ELF-1 (cell line): ENCODE results near the gene SOCS7.

Experiments used
- DNase-seq: peaks from one replicate; pipeline ENCODE4 v3.0.0-alpha.2; 2016; ENCODE audit warnings: low read depth, low spot score

SOCS7 gene

GRCh38 chr17:38363016-38363415, 11.4 kb downstream of the SOCS7 start:
- DNase-seq: no peak

- no peak for DNase-seq
Measured at GRCh38 chr17:38364741-38365140, 13.1 kb downstream of the SOCS7 start.

DNA sequence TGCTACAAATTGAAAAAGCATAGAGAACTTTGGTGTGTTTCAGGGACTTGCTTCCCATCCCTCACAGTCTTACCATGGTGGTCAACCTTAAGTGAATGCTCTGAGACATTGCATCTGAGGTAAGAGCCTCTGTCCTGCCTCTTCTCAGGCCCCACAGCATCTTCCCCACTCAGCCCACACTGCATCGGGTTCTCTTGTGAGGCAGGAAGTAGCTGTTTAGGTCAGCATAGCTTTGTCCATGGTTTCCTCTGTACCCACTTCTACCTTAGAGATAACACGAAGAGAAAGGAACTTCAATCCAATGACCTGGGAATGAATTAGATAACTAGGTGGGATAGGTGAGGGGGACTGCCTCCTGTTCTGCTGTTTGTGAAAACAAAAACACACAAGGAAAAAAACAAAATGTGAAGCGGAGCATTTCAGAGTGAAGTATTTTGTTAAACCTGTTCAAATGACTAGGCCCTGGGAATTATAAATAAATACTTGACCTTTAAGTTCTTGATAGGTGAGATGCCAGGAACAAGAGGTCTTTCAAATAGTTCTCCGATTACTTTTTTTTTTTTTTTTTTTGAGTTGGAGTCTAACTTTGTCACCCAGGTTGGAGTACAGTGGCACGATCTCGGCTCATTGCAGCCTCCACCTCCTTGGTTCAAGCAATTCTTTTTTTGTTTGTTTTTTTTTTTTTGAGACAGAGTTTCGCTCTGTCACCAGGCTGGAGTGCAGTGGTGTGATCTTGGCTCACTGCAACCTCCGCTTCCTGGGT, 17.7 kb downstream of the SOCS7 start:
- DNase-seq: no peak

GRCh38 chr17:38379448-38379847, 27.8 kb downstream of the SOCS7 start:
- DNase-seq: peak; percentile 18

DNA sequence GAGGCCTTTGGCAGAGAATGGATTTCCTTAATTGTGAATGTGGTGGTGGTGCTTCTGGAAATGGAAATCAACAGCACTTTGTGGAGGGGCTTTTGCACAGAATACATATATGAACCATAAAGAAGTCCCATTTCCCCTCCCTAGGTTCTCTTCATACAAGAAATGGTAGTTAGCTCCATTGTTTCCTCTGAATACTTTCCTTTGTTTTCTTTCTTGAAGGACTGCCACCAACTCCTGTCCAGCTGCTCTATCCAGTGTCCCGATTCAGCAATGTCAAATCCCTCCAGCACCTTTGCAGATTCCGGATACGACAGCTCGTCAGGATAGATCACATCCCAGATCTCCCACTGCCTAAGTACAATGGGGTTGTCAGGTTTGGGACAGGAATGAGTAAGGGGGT, 43.4 kb downstream of the SOCS7 start:
- DNase-seq: no peak

- no peak for DNase-seq
Measured at GRCh38 chr17:38397227-38397626, 45.6 kb downstream of the SOCS7 start.

DNA sequence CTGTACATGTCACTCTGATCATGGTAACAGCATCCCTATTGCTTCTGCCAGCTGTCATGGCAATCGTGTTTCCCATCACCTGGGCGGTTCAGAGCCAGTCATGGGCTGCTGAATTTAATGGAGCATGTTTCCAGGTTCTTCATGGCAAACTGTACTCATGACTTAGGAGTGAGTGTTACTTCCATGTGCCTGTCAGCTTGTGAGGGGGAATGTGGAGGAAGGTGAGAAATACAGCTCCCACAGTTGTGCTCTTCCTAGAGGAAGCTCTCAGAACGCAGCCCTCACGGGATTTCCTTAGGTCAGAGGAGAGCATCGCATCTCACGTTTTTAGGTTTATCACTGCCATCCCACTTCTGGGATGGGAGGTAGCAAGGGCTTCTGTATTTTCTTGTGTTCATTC, 48.6 kb downstream of the SOCS7 start:
- no peak for DNase-seq

DNA sequence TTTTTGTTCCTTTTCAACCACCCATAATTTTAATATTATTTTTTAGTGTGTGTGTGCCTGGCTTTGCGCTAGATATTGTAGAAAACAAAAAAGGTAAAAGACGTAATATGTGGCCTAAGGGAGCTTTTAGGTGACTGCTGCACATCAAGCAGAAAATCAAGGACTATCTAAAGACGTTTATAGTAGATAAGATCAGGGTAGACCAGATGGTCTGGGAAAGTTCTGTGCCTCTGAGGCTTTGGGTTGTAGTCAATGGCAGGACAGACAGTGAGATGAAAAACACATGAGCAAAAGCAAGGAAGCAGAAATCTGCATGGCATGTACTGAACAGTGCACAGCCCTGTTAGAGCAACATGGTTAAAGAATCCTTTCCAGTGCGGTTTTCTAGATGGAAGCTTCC, 49.8 kb downstream of the SOCS7 start:
- no peak for DNase-seq

- DNase-seq: no peak
Measured at GRCh38 chr17:38402897-38403296, 51.3 kb downstream of the SOCS7 start.

DNA sequence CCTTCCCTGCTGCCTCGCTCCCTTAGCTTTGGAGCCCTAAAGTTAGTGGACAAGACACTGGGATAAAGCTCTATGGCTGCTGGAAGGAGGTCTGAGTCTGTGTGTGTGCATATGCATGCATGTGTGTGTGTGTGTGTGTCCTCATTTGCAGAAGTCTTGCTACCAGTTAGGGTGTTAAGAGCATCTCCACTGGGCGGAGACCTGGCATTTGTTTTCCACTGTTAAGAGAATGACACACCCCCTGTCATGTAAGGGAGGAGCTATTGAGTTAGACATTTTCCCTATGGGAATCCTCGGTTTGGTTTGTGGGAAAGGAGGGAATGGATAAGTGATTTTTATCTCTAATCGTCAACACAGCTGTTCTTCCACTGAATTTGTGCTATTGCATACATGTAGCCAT, 51.8 kb downstream of the SOCS7 start:
- no peak for DNase-seq

- DNase-seq: no peak
Measured at GRCh38 chr17:38404174-38404943, 52.7 kb downstream of the SOCS7 start.

DNA sequence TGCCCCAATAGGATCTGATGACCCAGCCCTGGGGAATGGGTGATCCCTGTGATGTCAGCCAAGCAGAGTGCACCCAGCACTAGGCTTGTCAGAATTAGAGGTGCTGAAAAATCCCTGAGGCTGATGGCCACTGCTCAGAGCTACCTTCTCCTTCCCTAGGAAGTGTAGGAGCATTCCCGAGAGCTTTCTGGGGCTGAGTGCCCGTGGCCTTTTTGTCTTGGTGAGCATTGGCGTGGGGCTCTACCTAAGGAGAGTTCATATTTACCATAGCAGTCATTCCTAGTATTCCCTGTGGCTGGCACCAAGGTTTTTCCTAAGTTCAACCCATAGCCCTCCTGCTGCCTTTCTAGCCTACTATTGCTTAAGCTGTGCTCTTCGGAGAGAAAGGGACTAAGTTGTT, 54.0 kb downstream of the SOCS7 start:
- no peak for DNase-seq

GRCh38 chr17:38410201-38410600, 58.6 kb downstream of the SOCS7 start:
- no peak for DNase-seq

DNA sequence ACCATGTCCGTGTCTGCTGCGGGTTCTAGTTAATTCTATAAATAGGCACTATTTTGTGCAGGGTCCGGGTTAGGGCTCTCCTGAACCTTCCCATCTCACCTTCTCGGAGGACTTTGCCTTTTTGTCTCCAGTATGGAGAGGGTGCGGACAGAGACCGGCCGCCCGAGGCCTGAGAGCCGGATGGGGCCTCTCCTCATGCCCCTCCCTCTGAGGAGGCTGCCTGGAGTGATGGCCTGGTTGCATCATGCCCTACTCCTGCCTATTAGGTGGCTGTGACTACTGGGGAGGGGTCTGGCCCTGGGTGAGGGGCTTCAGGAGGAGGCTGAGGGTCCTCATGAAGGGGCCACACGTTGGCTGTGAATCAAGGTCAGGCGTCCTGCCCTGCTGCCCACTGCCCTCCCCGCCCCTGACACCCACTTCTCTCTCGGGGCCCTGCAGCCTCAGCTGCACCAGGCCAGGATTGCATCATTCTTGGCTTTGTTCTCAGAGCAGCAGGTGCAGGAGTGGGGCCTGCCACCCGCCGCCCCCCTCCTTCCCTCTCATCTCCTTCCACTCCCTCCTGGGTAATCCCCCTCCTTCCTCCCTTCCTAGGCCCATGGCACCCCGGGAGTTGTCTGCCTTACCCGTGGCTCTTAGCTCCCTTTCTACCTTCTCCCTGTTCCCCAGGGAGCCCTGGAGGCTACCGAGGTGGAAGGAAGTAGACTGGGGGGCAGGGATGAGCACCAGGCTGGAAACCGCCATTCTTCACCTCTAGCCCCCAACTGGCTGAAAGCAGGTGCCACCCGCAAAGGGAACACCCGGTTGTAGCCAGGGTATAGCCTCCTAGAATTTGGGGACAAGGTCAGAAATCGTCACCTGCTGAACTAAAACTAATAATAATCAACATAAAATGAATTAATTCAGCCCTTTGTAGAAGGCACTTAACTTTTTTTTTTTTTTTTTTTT, 63.9 kb downstream of the SOCS7 start:
- peak; percentile 80 for DNase-seq

DNA sequence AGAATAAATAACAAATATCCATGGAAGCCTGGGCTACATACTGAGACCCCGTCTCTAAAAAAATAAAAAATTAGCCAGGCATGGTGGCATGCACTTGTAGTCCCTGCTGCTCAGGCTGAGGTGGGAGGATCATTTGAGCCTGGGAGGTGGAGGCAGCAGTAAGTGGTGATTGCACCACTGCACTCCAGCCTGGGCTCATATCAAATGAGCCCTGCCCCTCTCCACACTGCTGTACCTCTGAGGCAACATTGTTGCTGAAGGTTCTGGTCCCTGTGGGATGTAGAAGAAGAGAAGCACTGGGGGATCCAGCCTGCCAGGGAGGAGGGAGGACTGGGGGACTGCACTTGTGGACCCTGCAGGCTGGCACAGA, 65.2 kb downstream of the SOCS7 start:
- DNase-seq: no peak

- DNase-seq: no peak
Measured at GRCh38 chr17:38417210-38417951, 65.7 kb downstream of the SOCS7 start.

DNA sequence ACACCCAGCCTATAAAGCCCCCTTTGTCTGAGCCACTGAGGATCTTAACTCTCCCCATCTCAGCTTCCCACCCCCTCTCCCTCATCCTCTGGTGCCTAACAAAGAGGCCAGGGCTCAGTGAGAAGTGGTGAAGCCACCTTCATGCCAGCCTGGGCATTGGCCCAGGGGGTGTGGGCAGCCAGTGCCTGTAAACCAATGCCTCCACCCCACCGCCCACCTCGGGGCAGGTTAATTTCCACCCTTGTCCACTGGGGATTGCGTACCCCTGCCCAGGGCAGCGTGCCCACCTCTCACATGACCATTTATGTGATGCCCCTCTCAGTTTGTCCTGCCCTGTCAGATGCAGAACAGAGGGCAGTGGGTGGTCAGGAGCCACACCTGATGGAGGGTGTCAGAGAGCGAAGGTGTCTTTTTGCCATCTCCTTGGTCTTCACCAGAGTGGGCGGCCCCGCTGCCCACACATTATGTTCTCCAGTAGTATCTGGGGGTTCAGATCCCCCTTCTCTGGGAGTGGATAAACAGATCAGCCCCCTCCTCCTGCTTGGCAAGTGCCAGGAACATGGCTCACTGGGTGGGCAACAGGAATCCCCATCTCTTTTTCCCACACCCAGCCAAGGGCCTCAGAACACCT, 66.5 kb downstream of the SOCS7 start:
- DNase-seq: no peak

GRCh38 chr17:38418693-38419507, 67.3 kb downstream of the SOCS7 start:
- DNase-seq: peak; percentile 45

DNA sequence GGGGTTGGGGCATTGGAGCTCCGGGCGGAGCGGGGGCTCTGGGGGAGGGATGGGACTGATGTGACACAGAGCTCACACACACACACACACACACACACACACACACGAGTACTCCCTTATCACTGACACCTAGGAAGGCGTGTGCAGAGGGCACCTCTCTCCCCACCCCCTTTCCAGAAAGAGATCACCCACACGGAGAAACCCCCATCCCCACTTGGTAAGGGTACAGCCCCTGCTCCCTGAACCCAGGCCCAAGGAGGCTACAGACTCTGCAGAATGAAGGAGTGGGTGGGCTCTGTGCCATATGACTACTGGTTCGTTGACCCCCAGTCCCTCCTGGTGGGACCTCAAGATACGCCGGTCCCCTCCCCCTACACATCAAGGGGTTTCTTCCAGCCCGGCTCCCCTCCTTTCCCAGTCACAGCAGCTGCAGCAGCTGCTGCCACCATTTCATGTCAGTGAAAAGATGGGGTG, 67.9 kb downstream of the SOCS7 start:
- no peak for DNase-seq

DNA sequence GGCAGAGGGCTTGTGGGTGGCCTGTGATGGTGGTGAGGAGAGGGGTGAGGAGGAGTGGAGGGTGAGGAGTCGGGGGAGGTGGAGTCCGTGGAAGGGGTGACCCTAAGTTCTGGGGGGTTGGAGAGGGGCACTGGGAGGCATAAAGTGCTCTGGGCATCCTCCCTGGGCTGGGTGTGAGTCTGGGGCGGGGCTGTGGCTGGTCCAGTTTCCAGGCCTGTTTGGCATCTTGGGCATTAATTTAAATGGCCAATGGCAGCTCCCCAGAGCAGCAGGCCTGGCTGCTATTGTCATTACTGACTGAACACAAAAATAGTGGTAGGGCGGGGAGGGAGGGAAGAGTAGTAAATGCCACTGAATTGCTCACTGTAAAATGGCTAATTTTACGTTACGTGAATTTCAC, 68.9 kb downstream of the SOCS7 start:
- no peak for DNase-seq
